H1 (cell line): ENCODE measurements around the gene KRT7. TPM values are rescaled to one million over a fixed set of nuclear protein-coding genes. Genes with fewer than 3 reads are reported as not detected.

Experiments
- CBX5 ChIP-seq: fragments of 300-800, 300-1000 bp; sonication (generic); IDR thresholded peaks from 2 replicates; pipeline ENCODE4 v1.7.1; 2016; ENCODE audit warnings: antibody characterized with exemption, low read length, low read depth
- CBX8 ChIP-seq: fragments of 300-800, 300-1000 bp; sonication (generic); IDR thresholded peaks from 2 replicates; pipeline ENCODE4 v1.7.1; 2016; ENCODE audit warnings: low read depth, low read length, borderline replicate concordance
- CEBPB ChIP-seq: IDR thresholded peaks from 2 replicates; pipeline ENCODE4 v1.6.1; 2012; ENCODE audit warnings: low read depth, low read length
- HDAC6 ChIP-seq: IDR thresholded peaks from one replicate; pipeline ENCODE4 v1.7.1; 2012; ENCODE audit warnings: low read depth, mild to moderate bottlenecking, inconsistent platforms, low read length, moderate library complexity
- MAFK ChIP-seq: IDR thresholded peaks from 2 replicates; pipeline ENCODE4 v1.6.1; 2012; ENCODE audit warnings: low read depth, mild to moderate bottlenecking, improper control_type of control experiment, low read length
- POLR2A ChIP-seq, 2 experiments: IDR thresholded peaks; 1 replicate in 1 of 2; 2 replicates in 1 of 2; pipeline ENCODE4 v1.6.1; 2011; ENCODE audit warnings: low read depth in 2 of 2, low read length in 2 of 2, mild to moderate bottlenecking in 2 of 2; ENCODE audit errors: control extremely low read depth in 1 of 2
- POU5F1 ChIP-seq: IDR thresholded peaks from 2 replicates; pipeline ENCODE4 v1.6.1; 2011; ENCODE audit warnings: low read depth, mild to moderate bottlenecking, low read length, moderate library complexity
- RFX5 ChIP-seq: IDR thresholded peaks from 2 replicates; pipeline ENCODE4 v1.6.1; 2011; ENCODE audit warnings: low read depth, low read length, improper control_type of control experiment, borderline replicate concordance
- SAP30 ChIP-seq: fragments of 300-600 bp; sonication (generic); IDR thresholded peaks from 2 replicates; pipeline ENCODE4 v1.7.1; 2012; ENCODE audit warnings: low read length, moderate library complexity, mild to moderate bottlenecking, inconsistent platforms; ENCODE audit not compliant: insufficient read depth, insufficient replicate concordance
- TBP ChIP-seq: IDR thresholded peaks from 2 replicates; pipeline ENCODE4 v1.6.1; 2011; ENCODE audit warnings: low read depth, low read length, improper control_type of control experiment
- polyA plus RNA-seq, 7 experiments: library from polyadenylated mRNA; depleted of rRNA in 3 of 7; stranded (reverse) in 5 of 7; unstranded in 2 of 7; fragments of >200 nt in 5 of 7; fragments of 200-250 nt in 2 of 7; gene quantifications; 1 replicate in 5 of 7; 2 replicates in 1 of 7; 4 replicates in 1 of 7; pipeline versions ENCODE4 v1.2.1 to v1.2.3, GENCODE V29; 2011 to 2013; ENCODE audit warnings: missing spikeins in 2 of 7, mixed read lengths in 2 of 7
- total RNA-seq: library from RNA; stranded (reverse); fragmentation: NEBNext Ultra II Directional; extraction: Animal tissue kit (Norgen Biotek cat#: 25700); gene quantifications from 2 replicates; pipeline ENCODE4 v1.2.1, GENCODE V29; 2021

Gene KRT7
- total and polyA plus RNA-seq, 2 of the 8 experiments (the other 6 are each of a cell fraction or from before 2014, with no cell fraction given): 13.2 to 19.0 TPM

DNA sequence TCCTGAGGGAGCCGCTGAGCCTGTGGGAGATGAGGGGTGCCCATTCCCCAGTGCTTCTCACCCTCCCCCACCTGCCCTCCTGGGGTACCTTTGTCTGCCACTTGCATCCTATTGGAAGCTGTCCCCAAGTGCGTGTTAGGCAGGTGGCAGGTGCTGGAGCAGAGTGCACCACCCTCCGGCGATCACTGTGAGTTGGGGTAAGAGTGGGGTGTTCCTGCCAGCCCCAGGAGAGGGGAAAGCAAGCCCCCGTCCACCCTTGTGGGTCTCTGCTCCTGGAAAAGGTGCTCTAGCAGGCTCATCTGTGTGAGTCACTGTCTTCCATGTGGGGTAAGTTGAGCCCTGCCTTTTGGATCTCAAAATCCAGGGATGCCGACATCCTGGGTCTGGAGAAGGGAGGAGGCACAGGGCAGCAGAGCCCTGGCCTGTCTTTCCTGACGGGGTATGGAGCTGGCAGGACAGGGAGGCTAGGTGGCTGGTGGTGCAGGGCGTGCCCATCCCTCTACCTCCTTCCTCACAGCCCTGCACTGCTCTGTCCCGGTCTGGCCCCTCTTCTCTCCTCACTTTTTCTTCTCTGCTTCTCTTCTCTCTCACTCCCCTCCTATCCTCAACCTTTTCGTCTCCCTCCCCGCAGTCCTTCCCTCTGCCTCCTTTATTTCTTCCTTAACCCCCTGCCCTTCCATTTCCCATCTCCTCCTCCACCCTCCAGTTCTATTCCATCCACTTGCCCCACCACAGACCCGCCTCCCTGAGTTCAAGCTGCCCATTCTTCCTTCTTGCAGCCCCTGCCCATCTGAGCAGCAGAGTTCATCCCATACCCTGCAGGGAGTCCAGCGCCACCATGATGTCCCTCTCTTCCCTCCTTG is 20.1 kb upstream of the KRT7 start (continued):
- TF ChIP-seq CBX5: no peak
- no peak for TF ChIP-seq POU5F1
- no peak for TF ChIP-seq CEBPB
- TF ChIP-seq MAFK: no peak
- TF ChIP-seq RFX5: no peak
- TF ChIP-seq SAP30: no peak
- no peak for TF ChIP-seq HDAC6
- no peak for TF ChIP-seq TBP
- TF ChIP-seq POLR2A (IDR thresholded peaks at IDR 0.05; ENCODE audit: control extremely low read depth in 1 of 2, low read depth in 2 of 2, low read length in 2 of 2): no peak
- TF ChIP-seq CBX8: no peak
